Stimulated activated CD8-positive, alpha-beta memory T cell treated with anti-CD3 and anti-CD28 coated beads, Interleukin-4, amount 100 ng/mL, for 4 hours (primary cell): ENCODE measurements around the gene AP2B1.
"Not testable (repeated sequence)": the region's sequence is repeated elsewhere in the genome, so short reads cannot be mapped to it uniquely, and the experiment has no call there.

Experiments
- DNase-seq, 2 donors: peaks; one replicate each; pipeline ENCODE4 v3.0.0-alpha.2; 2020; ENCODE audit warnings: low read depth in 2 of 2, low spot score in 1 of 2

Gene AP2B1

GRCh38 chr17:35695613-35696012, 108.5 kb downstream of the AP2B1 start:
- DNase-seq, result no peak

DNA sequence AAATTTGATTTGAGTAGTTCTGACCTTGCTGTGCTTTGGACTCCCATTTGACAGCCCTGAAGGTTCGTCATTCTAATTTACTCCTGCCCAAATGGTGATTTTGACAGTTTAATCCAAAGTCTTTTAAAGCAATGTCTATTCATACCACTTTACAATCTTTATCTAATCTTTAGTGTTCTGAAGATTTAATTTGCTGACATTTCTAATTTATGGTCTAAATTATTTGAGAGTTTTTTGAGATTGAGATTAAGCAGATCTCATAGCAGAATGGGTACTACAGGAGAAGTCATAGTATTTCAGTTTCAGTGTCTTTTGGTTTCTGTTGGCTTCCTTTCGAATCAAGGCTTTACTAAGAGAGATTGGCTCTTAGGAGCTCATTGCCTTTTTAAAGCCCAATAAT, 111.7 kb downstream of the AP2B1 start:
- DNase-seq, result no peak

DNA sequence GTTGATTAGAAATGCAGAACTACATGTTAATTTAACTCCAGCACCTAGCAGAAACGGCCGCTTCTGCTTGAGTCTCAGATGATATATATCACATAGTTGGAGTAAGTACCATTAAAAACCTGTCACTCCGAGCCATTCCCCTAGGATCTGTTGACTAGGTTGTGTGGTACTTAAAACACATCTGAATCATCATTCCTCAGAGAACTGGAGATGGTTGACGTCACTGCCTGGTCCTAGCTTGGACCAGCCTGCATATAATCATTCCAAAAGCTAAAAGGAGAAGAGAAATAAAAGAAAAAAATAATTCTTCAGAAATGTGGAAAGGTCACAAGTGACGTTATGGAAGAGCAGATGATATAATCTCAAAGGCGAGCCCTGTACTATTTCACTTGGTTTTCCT, 113.0 kb downstream of the AP2B1 start:
- no peak for DNase-seq

GRCh38 chr17:35701491-35701890, 114.4 kb downstream of the AP2B1 start:
- DNase-seq, result no peak

DNA sequence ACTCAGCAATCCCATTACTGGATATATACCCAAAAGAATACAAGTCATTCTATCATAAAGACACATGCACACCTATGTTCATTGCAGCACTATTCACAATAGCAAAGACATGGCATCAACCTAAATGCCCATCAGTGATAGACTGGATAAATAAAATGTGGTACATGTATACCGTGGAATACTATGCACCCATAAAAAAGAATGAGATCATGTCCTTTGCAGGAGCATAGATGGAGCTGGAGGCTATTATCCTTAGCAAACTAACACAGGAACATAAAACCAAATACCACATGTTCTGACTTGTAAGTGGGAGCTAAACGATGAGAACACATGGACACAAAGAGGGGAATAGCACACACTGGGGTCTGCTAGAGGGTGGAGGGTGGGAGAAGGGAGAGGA, 116.2 kb downstream of the AP2B1 start:
- not testable (repeated sequence) for DNase-seq

DNA sequence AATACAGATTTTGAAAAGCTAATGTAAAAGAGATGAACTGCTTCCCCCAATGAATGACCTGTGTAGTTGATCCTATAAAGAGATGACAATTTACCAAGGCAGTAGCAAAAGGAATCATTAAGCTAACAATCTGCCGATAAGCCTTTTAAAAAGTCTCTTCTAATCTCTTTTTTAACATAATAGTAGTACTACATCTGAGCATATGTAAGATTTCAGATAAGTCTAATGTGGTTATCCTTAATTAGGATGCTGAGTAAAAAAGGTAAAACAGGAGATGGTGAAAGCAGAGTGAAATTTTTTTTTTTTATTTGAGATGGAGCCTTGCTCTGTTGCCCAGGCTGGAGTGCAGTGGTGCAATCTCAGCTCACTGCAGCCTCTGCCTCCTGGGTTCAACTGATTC, 118.1 kb downstream of the AP2B1 start:
- no peak for DNase-seq

- DNase-seq, result no peak
Measured at GRCh38 chr17:35705705-35706104, 118.6 kb downstream of the AP2B1 start.

DNA sequence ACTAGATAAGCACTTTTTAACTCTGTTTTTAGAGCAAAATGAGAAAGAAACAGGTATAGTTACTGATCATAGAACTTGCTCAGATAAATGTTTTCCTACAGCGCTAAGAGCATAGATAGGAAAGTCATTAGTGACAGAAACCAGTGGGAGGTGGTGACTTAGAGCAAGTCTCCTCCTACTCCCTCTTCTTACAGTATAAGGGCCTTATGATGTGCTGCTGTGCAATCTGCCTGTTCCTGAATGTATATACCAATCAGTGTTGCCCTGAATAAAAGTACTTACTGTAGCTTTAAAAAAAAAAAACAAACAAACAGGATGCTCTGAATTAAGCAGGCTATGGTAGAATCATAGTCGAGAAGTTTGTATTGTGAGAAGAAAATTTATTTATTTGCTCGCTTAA, 121.0 kb downstream of the AP2B1 start:
- DNase-seq, result no peak

GRCh38 chr17:35708951-35709350, 121.8 kb downstream of the AP2B1 start:
- DNase-seq, result no peak

DNA sequence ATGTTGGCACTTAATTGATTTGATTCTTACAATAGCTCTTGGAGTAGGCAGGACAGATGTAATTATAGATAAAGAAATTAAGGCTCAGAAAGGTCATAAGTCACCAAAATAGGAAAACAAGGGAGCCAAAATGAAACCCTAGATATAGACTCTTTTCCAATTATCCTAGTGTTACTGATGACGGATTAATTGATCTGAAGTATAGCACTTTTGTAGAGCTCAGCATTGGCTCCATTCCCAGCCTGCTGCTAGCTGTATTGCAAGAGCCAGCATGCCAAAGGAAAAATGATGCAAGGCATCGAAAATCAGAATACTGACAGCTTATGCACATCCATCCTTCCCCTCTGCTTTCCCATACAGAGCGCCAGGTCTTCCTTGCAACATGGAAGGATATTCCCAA, 122.8 kb downstream of the AP2B1 start:
- DNase-seq, result no peak

DNA sequence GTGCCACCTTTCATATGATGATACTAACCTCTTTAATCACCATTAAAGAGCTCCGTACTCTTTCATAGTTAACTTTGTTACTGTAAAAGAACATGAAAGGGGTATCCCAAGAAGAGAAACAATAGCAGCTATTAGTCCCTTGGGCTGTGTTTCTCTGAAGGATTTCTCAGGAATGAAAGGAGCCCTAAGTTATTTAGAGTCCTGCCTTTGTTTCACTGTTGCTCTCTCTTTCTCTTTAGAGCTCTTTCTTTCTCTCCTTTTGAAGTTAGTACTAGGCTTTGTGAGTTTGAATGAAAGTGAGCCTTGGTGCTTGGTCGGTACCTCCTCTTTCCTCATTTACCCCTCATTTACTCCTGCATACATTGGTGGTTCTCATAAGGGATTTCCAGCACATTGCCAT, 123.8 kb downstream of the AP2B1 start:
- no peak for DNase-seq

DNA sequence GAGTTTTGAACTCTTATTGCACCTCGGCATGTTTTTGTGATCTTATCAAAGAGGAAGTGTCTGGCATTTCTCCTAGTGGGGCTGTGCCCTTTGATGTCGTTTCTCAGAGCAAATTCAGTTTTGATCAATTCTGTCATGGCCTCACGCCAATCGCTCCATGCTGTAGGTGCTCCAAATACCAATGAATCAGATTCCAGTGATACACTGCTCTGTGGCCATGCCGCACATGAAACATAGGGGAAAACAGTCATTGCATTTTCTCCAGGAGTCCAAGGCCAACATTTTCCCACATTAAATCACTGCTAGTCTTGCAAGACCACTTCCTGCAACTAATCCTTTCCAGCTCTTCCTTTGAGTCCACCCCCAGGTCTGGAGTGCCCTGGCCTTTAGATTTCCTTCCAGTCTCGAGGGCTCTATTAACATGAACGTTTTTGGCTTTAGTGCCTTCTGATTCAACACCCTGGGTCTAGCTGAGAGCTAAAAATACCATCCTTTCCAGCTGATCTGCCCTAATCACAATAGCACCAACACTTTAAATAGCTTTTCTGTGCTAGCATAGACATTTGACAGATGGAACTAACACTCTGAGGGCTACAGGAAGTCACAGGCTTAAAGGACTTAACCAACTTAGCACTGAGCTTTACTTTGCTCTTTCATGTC, 126.1 kb downstream of the AP2B1 start:
- DNase-seq, result no peak

- DNase-seq, result no peak
Measured at GRCh38 chr17:35714988-35715387, 127.9 kb downstream of the AP2B1 start.

- no peak for DNase-seq
Measured at GRCh38 chr17:35715416-35715815, 128.3 kb downstream of the AP2B1 start.

GRCh38 chr17:35716173-35716572, 129.1 kb downstream of the AP2B1 start:
- no peak for DNase-seq

- DNase-seq, result no peak
Measured at GRCh38 chr17:35716897-35717465, 129.9 kb downstream of the AP2B1 start.

DNA sequence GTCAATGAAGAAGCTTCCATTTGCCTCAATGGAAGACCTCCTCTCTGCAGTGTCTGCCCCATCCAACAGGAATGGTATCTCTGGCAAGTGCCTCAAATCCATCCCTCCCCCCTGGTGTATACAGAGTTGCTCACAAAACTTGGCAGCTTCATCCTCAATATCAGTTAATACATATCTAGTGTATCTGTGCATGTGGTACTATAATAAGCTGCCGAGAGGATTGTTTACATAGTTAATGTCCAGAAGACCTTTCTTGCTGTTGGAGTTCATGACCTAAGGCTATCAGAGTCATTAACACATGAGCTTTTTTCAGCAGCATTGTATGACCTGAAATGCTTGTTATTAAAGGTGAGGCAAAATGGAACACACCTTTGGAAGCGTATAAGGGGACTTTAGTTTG, 130.4 kb downstream of the AP2B1 start:
- DNase-seq, result no peak

DNA sequence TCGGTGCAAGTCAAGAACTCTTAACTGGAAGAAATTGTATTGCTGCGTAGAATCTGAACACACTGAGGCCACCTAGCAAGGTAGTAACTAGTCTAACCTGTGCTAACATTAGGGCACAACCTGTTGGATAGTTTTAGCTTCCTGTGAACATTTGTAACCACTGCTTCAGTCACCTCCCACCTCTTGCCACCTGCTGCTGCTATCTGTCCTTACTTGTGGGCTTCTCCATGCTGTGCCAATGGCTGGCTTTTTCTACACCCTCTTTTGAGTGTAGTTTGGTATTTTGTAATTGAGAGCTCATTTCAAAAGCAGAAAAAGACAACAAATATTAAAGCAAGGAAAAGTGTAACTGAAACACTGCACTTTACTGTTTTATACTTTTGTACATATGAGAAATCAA, 136.6 kb downstream of the AP2B1 start:
- DNase-seq, result no peak

DNA sequence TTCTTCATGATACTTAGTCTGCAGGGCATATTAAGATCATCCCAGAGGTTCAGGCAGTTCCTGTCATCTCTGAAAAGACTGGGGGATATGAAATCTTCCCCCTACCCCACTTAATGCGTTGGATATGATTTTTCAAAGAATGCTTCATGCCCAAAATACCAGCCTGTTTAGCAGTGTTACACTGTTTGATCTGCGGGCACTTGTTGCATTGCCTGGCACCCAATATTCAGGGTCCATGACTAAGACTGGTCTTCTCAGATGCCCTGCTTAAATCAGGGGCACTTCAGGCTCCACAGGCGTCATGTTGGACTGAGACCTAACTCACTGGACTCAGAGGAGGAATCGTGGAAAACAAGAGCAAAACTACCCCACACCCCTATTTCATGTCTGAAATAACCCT, 137.9 kb downstream of the AP2B1 start:
- no peak for DNase-seq

DNA sequence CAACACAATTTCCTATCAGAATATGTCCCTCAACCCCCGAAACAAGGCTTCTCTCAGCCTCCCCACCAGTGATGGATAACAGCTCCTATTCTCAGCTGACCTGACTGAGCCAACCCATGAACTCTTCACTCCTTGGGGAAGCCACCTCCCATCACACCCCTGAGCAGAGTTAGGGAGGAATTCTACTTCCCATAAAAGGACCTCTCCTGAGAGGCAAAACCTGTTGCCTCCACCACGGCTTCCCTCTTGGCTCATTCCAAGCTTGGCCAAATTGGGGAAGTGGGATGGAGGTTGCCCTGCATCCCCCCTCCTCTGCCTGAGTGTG, 138.6 kb downstream of the AP2B1 start:
- DNase-seq, result no peak

DNA sequence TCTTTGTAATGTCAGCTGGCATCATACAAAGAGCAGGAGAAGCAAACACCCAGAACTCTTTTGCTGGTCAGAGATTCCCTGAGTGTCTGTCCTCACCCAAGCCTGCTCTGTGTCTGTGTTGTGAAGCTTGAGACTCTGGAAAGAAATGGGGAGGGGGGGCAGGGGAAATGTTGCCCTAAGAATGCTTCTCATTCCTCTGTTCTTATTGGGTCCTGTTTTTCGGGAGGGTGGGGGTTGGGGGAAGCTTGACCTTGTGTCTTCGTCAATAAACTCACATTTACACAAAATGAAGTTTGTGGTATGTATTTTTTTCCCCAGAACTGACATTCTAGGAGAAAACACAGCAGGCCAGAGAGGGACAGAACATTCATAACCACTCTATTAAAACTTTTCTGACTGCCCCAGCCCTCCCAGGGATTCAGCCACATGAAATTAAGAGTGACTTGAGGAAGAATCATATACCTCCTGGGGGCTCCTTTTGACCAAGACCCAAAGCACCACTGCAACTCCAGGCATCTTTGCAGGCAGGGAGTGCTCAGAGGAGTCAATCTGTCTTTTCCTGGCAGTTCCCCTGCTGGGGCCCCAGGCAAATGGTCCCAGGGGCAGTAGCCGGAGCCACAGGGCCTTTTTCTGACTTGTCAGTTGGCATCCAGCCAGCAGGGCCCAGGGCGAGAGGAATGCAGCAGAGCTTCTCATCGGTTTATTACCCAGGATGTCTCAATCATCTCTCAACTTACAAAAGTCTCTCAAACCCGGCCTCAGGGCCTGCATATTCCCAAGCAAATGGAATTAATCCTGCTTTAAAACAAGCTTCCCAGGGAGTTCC, 139.2 kb downstream of the AP2B1 start:
- no peak for DNase-seq

GRCh38 chr17:35726953-35727460, 139.9 kb downstream of the AP2B1 start:
- no peak for DNase-seq
